H1 (cell line): ENCODE data around the gene SGCD.

Experiments used
- CEBPB ChIP-seq: IDR thresholded peaks from 2 replicates; pipeline ENCODE4 v1.6.1; 2012; ENCODE audit warnings: low read depth, low read length
- CHD1 ChIP-seq: IDR thresholded peaks from 2 replicates; pipeline ENCODE4 v1.6.1; 2012; ENCODE audit warnings: low read depth, low read length, improper control_type of control experiment
- CHD2 ChIP-seq: IDR thresholded peaks from 2 replicates; pipeline ENCODE4 v1.6.1; 2012; ENCODE audit warnings: low read length, improper control_type of control experiment
- CTCF ChIP-seq, 3 experiments: IDR thresholded peaks; 1 replicate in 2 of 3; 2 replicates in 1 of 3; pipeline versions ENCODE4 v1.5.1 to v1.6.1; 2011; ENCODE audit warnings: low read length in 3 of 3, mild to moderate bottlenecking in 3 of 3, inconsistent platforms in 2 of 3, low read depth in 1 of 3, moderate library complexity in 1 of 3; ENCODE audit not compliant: insufficient read depth in 1 of 3; ENCODE audit errors: control extremely low read depth in 1 of 3
- EZH2 ChIP-seq: fragments of 200-600 bp; sonication (generic); IDR thresholded peaks from 2 replicates; pipeline ENCODE4 v1.7.1; 2012; ENCODE audit warnings: low read depth, mild to moderate bottlenecking, moderate library complexity, low read length, inconsistent platforms; ENCODE audit not compliant: severe bottlenecking
- JUND ChIP-seq: IDR thresholded peaks from 2 replicates; pipeline ENCODE4 v1.6.1; 2011; ENCODE audit warnings: mild to moderate bottlenecking, improper control_type of control experiment, low read length
- KDM4A ChIP-seq: IDR thresholded peaks from one replicate; pipeline ENCODE4 v1.7.1; 2012; ENCODE audit warnings: low read depth, mild to moderate bottlenecking, moderate library complexity, low read length, inconsistent platforms; ENCODE audit not compliant: severe bottlenecking
- POLR2A ChIP-seq, 2 experiments: IDR thresholded peaks; 1 replicate in 1 of 2; 2 replicates in 1 of 2; pipeline ENCODE4 v1.6.1; 2011; ENCODE audit warnings: low read depth in 2 of 2, low read length in 2 of 2, mild to moderate bottlenecking in 2 of 2; ENCODE audit errors: control extremely low read depth in 1 of 2
- RAD21 ChIP-seq, 2 experiments: IDR thresholded peaks in 1 of 2; conservative IDR thresholded peaks in 1 of 2; 2 replicates each; pipeline ENCODE4 v1.6.1; 2011; ENCODE audit warnings: low read depth in 2 of 2, low read length in 2 of 2, improper control_type of control experiment in 1 of 2, inconsistent platforms in 1 of 2, mild to moderate bottlenecking in 1 of 2, moderate library complexity in 1 of 2
- RBBP5 ChIP-seq: IDR thresholded peaks from 2 replicates; pipeline ENCODE4 v1.7.1; 2012; ENCODE audit warnings: low read depth, mild to moderate bottlenecking, inconsistent platforms, low read length, moderate library complexity, borderline replicate concordance
- RFX5 ChIP-seq: IDR thresholded peaks from 2 replicates; pipeline ENCODE4 v1.6.1; 2011; ENCODE audit warnings: low read depth, low read length, improper control_type of control experiment, borderline replicate concordance
- TBP ChIP-seq: IDR thresholded peaks from 2 replicates; pipeline ENCODE4 v1.6.1; 2011; ENCODE audit warnings: low read depth, low read length, improper control_type of control experiment
- TF ChIP-seq, protein P1 (sequence below): IDR thresholded peaks from 2 replicates; pipeline ENCODE4 v1.6.1; 2012; ENCODE audit warnings: inconsistent platforms

GRCh38 chr5:156670615-156671014 lies 343.7 kb downstream of the SGCD start:
- no peak for TF ChIP-seq CTCF (IDR thresholded peaks at IDR 0.05; ENCODE audit: control extremely low read depth in 1 of 3, insufficient read depth in 1 of 3, low read depth in 1 of 3, low read length in 3 of 3)
- TF ChIP-seq, protein P1, sequence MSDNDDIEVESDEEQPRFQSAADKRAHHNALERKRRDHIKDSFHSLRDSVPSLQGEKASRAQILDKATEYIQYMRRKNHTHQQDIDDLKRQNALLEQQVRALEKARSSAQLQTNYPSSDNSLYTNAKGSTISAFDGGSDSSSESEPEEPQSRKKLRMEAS = no peak
- no peak for TF ChIP-seq KDM4A
- TF ChIP-seq CHD1 = no peak
- TF ChIP-seq POLR2A (IDR thresholded peaks at IDR 0.05; ENCODE audit: control extremely low read depth in 1 of 2, low read depth in 2 of 2, low read length in 2 of 2) = no peak
- no peak for TF ChIP-seq CEBPB
- TF ChIP-seq EZH2 = no peak
- TF ChIP-seq TBP = no peak
- TF ChIP-seq RFX5 = no peak
- TF ChIP-seq RBBP5 = no peak
- no peak for TF ChIP-seq JUND
- TF ChIP-seq CHD2 = no peak
- no peak for TF ChIP-seq RAD21 (IDR thresholded peaks at IDR 0.05 in 1 of 2, conservative IDR thresholded peaks at IDR 0.05 in 1 of 2; ENCODE audit: low read depth in 2 of 2, low read length in 2 of 2)
